Measurements from ENCODE around the gene ZNF592.
"Not testable (repeated sequence)": the region's sequence is repeated elsewhere in the genome, so short reads cannot be mapped to it uniquely, and the experiment has no call there.

The ZNF592 gene

GRCh38 chr15:84741121-84741520, 7.3 kb upstream of the ZNF592 start:
- no peak for DNase-seq (ENCODE audit: low read depth in 2 of 2, low spot score in 1 of 2)

GRCh38 chr15:84747416-84748273, 747 bp upstream of the ZNF592 start:
- DNase-seq (ENCODE audit: low read depth in 2 of 2, low spot score in 1 of 2): peak; percentile 35 to 37

- DNase-seq (ENCODE audit: low read depth in 2 of 2, low spot score in 1 of 2): no peak
These were observed 959 bp downstream of the ZNF592 start for GRCh38 chr15:84749111-84749991.

- no peak for DNase-seq (ENCODE audit: low read depth in 2 of 2, low spot score in 1 of 2)
These were observed 2.2 kb downstream of the ZNF592 start for GRCh38 chr15:84750583-84751092.

GRCh38 chr15:84751721-84752120, 3.3 kb downstream of the ZNF592 start:
- DNase-seq (ENCODE audit: low read depth in 2 of 2, low spot score in 1 of 2): not testable (repeated sequence)

GRCh38 chr15:84752195-84752594, 3.8 kb downstream of the ZNF592 start:
- no peak for DNase-seq (ENCODE audit: low read depth in 2 of 2, low spot score in 1 of 2)

GRCh38 chr15:84752700-84753099, 4.3 kb downstream of the ZNF592 start:
- no peak for DNase-seq (ENCODE audit: low read depth in 2 of 2, low spot score in 1 of 2)

- not testable (repeated sequence) for DNase-seq (ENCODE audit: low read depth in 2 of 2, low spot score in 1 of 2)
These were observed 6.5 kb downstream of the ZNF592 start for GRCh38 chr15:84754889-84755288.

- DNase-seq (ENCODE audit: low read depth in 2 of 2, low spot score in 1 of 2): no peak
These were observed 7.5 kb downstream of the ZNF592 start for GRCh38 chr15:84755736-84756527.

- no peak for DNase-seq (ENCODE audit: low read depth in 2 of 2, low spot score in 1 of 2)
These were observed 10.6 kb downstream of the ZNF592 start for GRCh38 chr15:84759018-84759417.

GRCh38 chr15:84760219-84760618, 11.8 kb downstream of the ZNF592 start:
- DNase-seq (ENCODE audit: low read depth in 2 of 2, low spot score in 1 of 2): no peak

GRCh38 chr15:84761607-84762131, 13.3 kb downstream of the ZNF592 start:
- DNase-seq (ENCODE audit: low read depth in 2 of 2, low spot score in 1 of 2): no peak

- no peak for DNase-seq (ENCODE audit: low read depth in 2 of 2, low spot score in 1 of 2)
These were observed 14.6 kb downstream of the ZNF592 start for GRCh38 chr15:84762840-84763572.

GRCh38 chr15:84764585-84764984, 16.2 kb downstream of the ZNF592 start:
- no peak for DNase-seq (ENCODE audit: low read depth in 2 of 2, low spot score in 1 of 2)

- DNase-seq (ENCODE audit: low read depth in 2 of 2, low spot score in 1 of 2): no peak
These were observed 16.6 kb downstream of the ZNF592 start for GRCh38 chr15:84764989-84765388.

- DNase-seq (ENCODE audit: low read depth in 2 of 2, low spot score in 1 of 2): no peak
These were observed 17.3 kb downstream of the ZNF592 start for GRCh38 chr15:84765675-84766074.

GRCh38 chr15:84766461-84767035, 18.2 kb downstream of the ZNF592 start:
- no peak for DNase-seq (ENCODE audit: low read depth in 2 of 2, low spot score in 1 of 2)

GRCh38 chr15:84772031-84772430, 23.6 kb downstream of the ZNF592 start:
- DNase-seq (ENCODE audit: low read depth in 2 of 2, low spot score in 1 of 2): no peak

- DNase-seq (ENCODE audit: low read depth in 2 of 2, low spot score in 1 of 2): no peak
These were observed 24.1 kb downstream of the ZNF592 start for GRCh38 chr15:84772467-84772866.

GRCh38 chr15:84773716-84774115, 25.3 kb downstream of the ZNF592 start:
- DNase-seq (ENCODE audit: low read depth in 2 of 2, low spot score in 1 of 2): no peak

Measured in stimulated activated CD8-positive, alpha-beta memory T cell treated with anti-CD3 and anti-CD28 coated beads, Interleukin-4, amount 100 ng/mL, for 4 hours (primary cell).